Adrenal gland (tissue), 12 donors: Measurements from ENCODE around the gene CPA4. TPM values are rescaled to one million over a fixed set of nuclear protein-coding genes. Genes with fewer than 3 reads are reported as not detected.
A peak's percentile ranks its signal among the peaks of the same experiment; 100 is the strongest.

ENCODE experiments used
- DNase-seq, 7 donors: peaks; one replicate each; pipeline ENCODE4 v3.0.0-alpha.2; 2019 to 2020
- H3K27ac ChIP-seq, 5 donors: fragments of 200-600 bp; sonication (generic) in 4 of 5; 1 replicate in 3 of 5; 2 replicates in 2 of 5; pipeline versions ENCODE4 v1.5.1 to v1.8.0; 2016 to 2020; ENCODE audit warnings: mild to moderate bottlenecking in 1 of 5
- H3K27me3 ChIP-seq: fragments of 200-600 bp; 2 replicates; pipeline ENCODE4 v1.8.0; 2021
- H3K36me3 ChIP-seq, 2 donors: fragments of 200-600 bp; replicated peaks in 1 of 2; 1 replicate in 1 of 2; 2 replicates in 1 of 2; pipeline versions ENCODE4 v1.5.1 to v1.8.0; 2018 to 2022
- H3K4me1 ChIP-seq, 2 donors: fragments of 200-600 bp; replicated peaks in 1 of 2; 1 replicate in 1 of 2; 2 replicates in 1 of 2; pipeline versions ENCODE4 v1.5.1 to v1.8.0; 2018 to 2021
- H3K4me3 ChIP-seq, 4 donors: fragments of 200-600 bp; sonication (generic) in 3 of 4; one replicate each; pipeline ENCODE4 v1.5.1; 2016 to 2018
- H3K9me3 ChIP-seq, 3 donors: fragments of 200-600 bp; sonication (generic) in 1 of 3; replicated peaks in 1 of 3; 1 replicate in 2 of 3; 2 replicates in 1 of 3; pipeline versions ENCODE4 v1.5.1 to v1.8.0; 2016 to 2021
- CTCF ChIP-seq, 6 experiments: fragments of 450-650 bp in 4 of 6; fragments of 200-600 bp in 2 of 6; sonication (generic) in 1 of 6; IDR thresholded peaks; 1 replicate in 5 of 6; 2 replicates in 1 of 6; pipeline versions ENCODE4 v1.5.1 to v1.8.0; 2016 to 2021; ENCODE audit warnings: antibody characterized with exemption in 6 of 6, mild to moderate bottlenecking in 2 of 6, moderate library complexity in 1 of 6
- POLR2A ChIP-seq, 2 donors: fragments of 450-650 bp; IDR thresholded peaks; one replicate each; pipeline ENCODE4 v1.6.1; 2017; ENCODE audit warnings: antibody characterized with exemption in 2 of 2, mild to moderate bottlenecking in 2 of 2, moderate library complexity in 1 of 2
- WGBS, 4 donors: extraction: QIAGEN DNeasy Blood & Tissue Kit in 2 of 4; methylation state at CpG; one replicate each; pipeline versions ENCODE4 v1.1.5 to v1.1.7; 2013 to 2017; 5-methylcytosine and 5-hydroxymethylcytosine counted together
- intact Hi-C, 2 donors: fragments of 100-400 bp; cut with DNase I; formaldehyde crosslinking; loops; one replicate each; pipeline versions ENCODE4 v1.14.1 to v1.15.0; 2022 to 2023
- polyA plus RNA-seq, 3 donors: library from polyadenylated mRNA; stranded (reverse); fragments of 200-250 nt in 2 of 3; fragments of 350-450 nt in 1 of 3; fragmentation: Illumina TruSeq in 1 of 3; extraction: RNeasy Lipid Tissue Mini Kit (QIAGEN cat#74804) in 1 of 3; gene quantifications; one replicate each; pipeline ENCODE4 v1.2.3, GENCODE V29; 2013 to 2014
- total RNA-seq, 9 donors: library from RNA; depleted of rRNA in 4 of 9; stranded (reverse); fragments of >200 nt in 4 of 9; fragments of 120-200 nt in 1 of 9; fragmentation: NEBNext Ultra II Directional in 1 of 9; extraction: Animal tissue kit (Norgen Biotek cat#: 25700) in 1 of 9; gene quantifications; one replicate each; pipeline versions ENCODE4 v1.1.0 to v1.2.4, GENCODE V29; 2013 to 2023
- donor health status: healthy with polysubstance abuse.
- donor health status: Bipolar disorder and iron deficiency.
- donor health status: DM: yes; HTN: yes; CAD: no.
- donor health status: DM: no; HTN: no; CAD: no.
- donor health status: DM: no; HTN: no; CAD: no.
- donor health status: DM: yes; HTN: yes; CAD: no.

CPA4 gene
- total and polyA plus RNA-seq, 12 donors, result 0.55 to 26.7 (median 2.4) TPM; not detected in 1

- TF ChIP-seq POLR2A (IDR thresholded peaks at IDR 0.05), result no peak
- no peak for TF ChIP-seq CTCF (IDR thresholded peaks at IDR 0.05)
- 94 to 98% (median 97%) methylated on average over 4 of the region's 4 CpGs for WGBS, 4 donors
- no peaks in the 10 kb centered on the region for H3K36me3 ChIP-seq
Measured at GRCh38 chr7:130332259-130333053, 39.5 kb downstream of the CPA4 start.

GRCh38 chr7:130333832-130334231, 40.9 kb downstream of the CPA4 start:
- H3K4me3 ChIP-seq, result no peak overlapping the region
- intact Hi-C loops, result no loop called here
- DNase-seq, result no peak
- no peaks in the 10 kb centered on the region for H3K36me3 ChIP-seq
- no peak overlapping the region for H3K27ac ChIP-seq
- no peaks in the 10 kb centered on the region for H3K27me3 ChIP-seq
- TF ChIP-seq CTCF (IDR thresholded peaks at IDR 0.05) (no peak), POLR2A (IDR thresholded peaks at IDR 0.05) (no peak)
- WGBS, 4 donors, result 86 to 92% (median 90%) methylated on average over 2 of the region's 2 CpGs
- H3K9me3 ChIP-seq, result no peaks in the 10 kb centered on the region
- peaks cover 0 to 9% of the 10 kb centered on the region in 2 donors for H3K4me1 ChIP-seq

More at GRCh38 chr7:130332259-130333053, 39.5 kb downstream of the CPA4 start:
- H3K4me3 ChIP-seq, result no peak overlapping the region
- intact Hi-C loops, result no loop called here
- peaks cover 0 to 9% of the 10 kb centered on the region in 2 donors for H3K4me1 ChIP-seq
- peak in 1 of 7 donors; percentile 48 for DNase-seq
- no peaks in the 10 kb centered on the region for H3K27me3 ChIP-seq
- no peaks in the 10 kb centered on the region for H3K9me3 ChIP-seq
- no peak overlapping the region for H3K27ac ChIP-seq

- H3K36me3 ChIP-seq, result no peaks in the 10 kb centered on the region
- no peak overlapping the region for H3K4me3 ChIP-seq
- DNase-seq, result no peak
- WGBS, 4 donors, result 51 to 71% (median 65%) methylated on average over 6 of the region's 6 CpGs
- H3K27me3 ChIP-seq, result no peaks in the 10 kb centered on the region
- no peak for TF ChIP-seq POLR2A (IDR thresholded peaks at IDR 0.05)
- H3K4me1 ChIP-seq, result peaks cover 0 to 9% of the 10 kb centered on the region in 2 donors
- H3K9me3 ChIP-seq, result no peaks in the 10 kb centered on the region
- no peak overlapping the region for H3K27ac ChIP-seq
- intact Hi-C loops, result no loop called here
Measured at GRCh38 chr7:130334274-130334673, 41.3 kb downstream of the CPA4 start.

GRCh38 chr7:130337410-130337971, 44.5 kb downstream of the CPA4 start:
- no peak for DNase-seq
- Histone ChIP-seq H3K27me3 (no peaks in the 10 kb centered on the region), H3K4me3 (no peak overlapping the region), H3K27ac (no peak overlapping the region), H3K36me3 (no peaks in the 10 kb centered on the region), H3K9me3 (no peaks in the 10 kb centered on the region), H3K4me1 (no peaks in the 10 kb centered on the region)
- TF ChIP-seq POLR2A (IDR thresholded peaks at IDR 0.05) (no peak), CTCF (IDR thresholded peaks at IDR 0.05) (no peak)
- WGBS, 4 donors, result 67 to 100% (median 86%) methylated on average over 2 to 6 of the region's 6 CpGs
- intact Hi-C loops, result no loop called here
